ENCODE data around the gene PRKAB1. TPM values are rescaled to one million over a fixed set of nuclear protein-coding genes. Genes with fewer than 3 reads are reported as not detected.

PRKAB1 gene
- total RNA-seq, 3 donors from 2014 or later (not counting 1 experiment from before 2014, with no cell fraction given) = 21.8 to 34.6 (median 23.5) TPM

DNA sequence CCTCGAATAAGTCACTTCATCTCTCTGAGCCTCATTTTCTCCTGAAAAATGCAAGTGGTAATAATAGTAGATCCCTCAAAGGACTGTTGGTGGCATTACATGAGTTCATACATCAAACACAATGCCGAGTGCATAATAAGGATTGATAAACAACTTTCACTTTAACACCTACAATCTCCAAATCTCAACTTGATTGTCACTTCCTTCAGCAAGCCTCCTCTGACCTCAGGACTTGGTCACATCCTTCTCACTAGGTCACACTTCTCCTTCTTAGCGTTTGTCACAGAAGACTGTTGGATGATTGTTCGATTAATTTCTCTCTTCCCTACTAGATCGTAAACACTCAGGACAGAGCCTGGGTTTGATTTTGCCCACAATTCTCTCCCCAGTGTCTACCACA is 7.9 kb upstream of the PRKAB1 start:
- Histone ChIP-seq H3K36me3 (ENCODE audit: control insufficient read depth, insufficient read depth, low read length) (no peaks in the 10 kb centered on the region), H3K27me3 (ENCODE audit: control insufficient read depth, insufficient read depth, low read length) (no peaks in the 10 kb centered on the region), H3K4me1 (ENCODE audit: control insufficient read depth, insufficient read depth, low read length) (no peaks in the 10 kb centered on the region), H3K9me3 (ENCODE audit: control insufficient read depth, insufficient read depth, low read length) (no peaks in the 10 kb centered on the region), H3K4me3 (ENCODE audit: low read length) (no peak overlapping the region), H3K27ac (ENCODE audit: low read length) (no peak overlapping the region)
- DNase-seq (peak in 1 of 2 donors; percentile 33), ATAC-seq (peak; percentile 72 to 80 (median 74))
- intact Hi-C loops (cut with micrococcal nuclease) = loop anchor here (10.0 kb wide), 2 partner anchors 1255 to 1285 kb away; partner anchors contain the start of genes SUDS3 and TAOK3
- TF ChIP-seq, protein P1, sequence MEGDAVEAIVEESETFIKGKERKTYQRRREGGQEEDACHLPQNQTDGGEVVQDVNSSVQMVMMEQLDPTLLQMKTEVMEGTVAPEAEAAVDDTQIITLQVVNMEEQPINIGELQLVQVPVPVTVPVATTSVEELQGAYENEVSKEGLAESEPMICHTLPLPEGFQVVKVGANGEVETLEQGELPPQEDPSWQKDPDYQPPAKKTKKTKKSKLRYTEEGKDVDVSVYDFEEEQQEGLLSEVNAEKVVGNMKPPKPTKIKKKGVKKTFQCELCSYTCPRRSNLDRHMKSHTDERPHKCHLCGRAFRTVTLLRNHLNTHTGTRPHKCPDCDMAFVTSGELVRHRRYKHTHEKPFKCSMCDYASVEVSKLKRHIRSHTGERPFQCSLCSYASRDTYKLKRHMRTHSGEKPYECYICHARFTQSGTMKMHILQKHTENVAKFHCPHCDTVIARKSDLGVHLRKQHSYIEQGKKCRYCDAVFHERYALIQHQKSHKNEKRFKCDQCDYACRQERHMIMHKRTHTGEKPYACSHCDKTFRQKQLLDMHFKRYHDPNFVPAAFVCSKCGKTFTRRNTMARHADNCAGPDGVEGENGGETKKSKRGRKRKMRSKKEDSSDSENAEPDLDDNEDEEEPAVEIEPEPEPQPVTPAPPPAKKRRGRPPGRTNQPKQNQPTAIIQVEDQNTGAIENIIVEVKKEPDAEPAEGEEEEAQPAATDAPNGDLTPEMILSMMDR (IDR thresholded peaks at IDR 0.05) = no peak
- H3K36me3 Mint-ChIP-seq = no peaks in the 10 kb centered on the region
- peak overlapping the region; percentile 73 for H3K4me3 Mint-ChIP-seq
- 40% methylated on average over 3 of the region's 5 CpGs for WGBS (ENCODE audit: insufficient coverage)
- peaks cover 0 to 4% of the 10 kb centered on the region in 2 donors for H3K27me3 Mint-ChIP-seq (ENCODE audit: low read depth in 2 of 2)
- H3K4me1 Mint-ChIP-seq = peaks cover 8 to 10% of the 10 kb centered on the region in 2 donors
- H3K27ac Mint-ChIP-seq = peak overlapping the region; percentile 68 to 75
- H3K9me3 Mint-ChIP-seq = no peaks in the 10 kb centered on the region

- Mint-ChIP-seq H3K36me3 (no peaks in the 10 kb centered on the region), H3K27ac (no peak overlapping the region), H3K9me3 (no peaks in the 10 kb centered on the region), H3K27me3 (ENCODE audit: low read depth in 2 of 2) (peaks cover 0 to 4% of the 10 kb centered on the region in 2 donors), H3K4me1 (peaks cover 20 to 24% of the 10 kb centered on the region in 2 donors), H3K4me3 (no peak overlapping the region)
- peaks cover 7% of the 10 kb centered on the region for H3K4me1 ChIP-seq (ENCODE audit: control insufficient read depth, insufficient read depth, low read length)
- H3K9me3 ChIP-seq (ENCODE audit: control insufficient read depth, insufficient read depth, low read length) = no peaks in the 10 kb centered on the region
- ATAC-seq (no peak), DNase-seq (no peak)
- H3K27me3 ChIP-seq (ENCODE audit: control insufficient read depth, insufficient read depth, low read length) = no peaks in the 10 kb centered on the region
- H3K36me3 ChIP-seq (ENCODE audit: control insufficient read depth, insufficient read depth, low read length) = no peaks in the 10 kb centered on the region
- whole genome bisulfite sequencing (ENCODE audit: insufficient coverage) = 85% methylated on average over 2 of the region's 4 CpGs
- H3K4me3 ChIP-seq (ENCODE audit: low read length) = no peak overlapping the region
- TF ChIP-seq, protein P1 (IDR thresholded peaks at IDR 0.05) = no peak
- H3K27ac ChIP-seq (ENCODE audit: low read length) = no peak overlapping the region
- intact Hi-C loops (cut with micrococcal nuclease) = loop anchor here (10.0 kb wide), 2 partner anchors 1257 to 1287 kb away; partner anchors contain the start of genes SUDS3 and TAOK3
These were observed 6.1 kb upstream of the PRKAB1 start for GRCh38 chr12:119661882-119662281.

DNA sequence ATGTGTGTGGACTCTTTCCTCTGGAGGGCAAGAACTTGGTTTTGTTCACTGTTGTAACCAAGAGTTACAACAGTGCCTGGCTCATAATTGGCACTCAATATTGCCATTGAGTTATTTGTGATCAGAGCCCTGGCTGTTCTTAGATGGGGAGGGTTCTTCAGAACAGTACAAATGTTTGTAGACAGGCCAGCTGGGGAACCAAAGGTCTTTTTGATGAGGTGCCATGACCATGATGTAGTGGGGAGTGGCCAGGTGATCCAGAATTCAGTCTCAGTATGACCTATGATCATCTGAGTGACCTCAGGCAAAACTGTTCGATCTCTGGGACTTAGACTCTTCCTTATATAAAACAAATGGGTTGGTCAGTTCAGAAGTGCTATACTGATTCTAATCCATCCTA is 3.3 kb upstream of the PRKAB1 start:
- DNase-seq (no peak), ATAC-seq (no peak)
- whole genome bisulfite sequencing (ENCODE audit: insufficient coverage) = no CpG with 5 or more reads among the region's 1 CpG
- Mint-ChIP-seq H3K9me3 (no peaks in the 10 kb centered on the region), H3K4me1 (peaks cover 38 to 40% of the 10 kb centered on the region in 2 donors), H3K27me3 (ENCODE audit: low read depth in 2 of 2) (peaks cover 0 to 4% of the 10 kb centered on the region in 2 donors), H3K27ac (no peak overlapping the region), H3K4me3 (no peak overlapping the region), H3K36me3 (no peaks in the 10 kb centered on the region)
- H3K4me1 ChIP-seq (ENCODE audit: control insufficient read depth, insufficient read depth, low read length) = peaks cover 19% of the 10 kb centered on the region
- TF ChIP-seq, protein P1 (IDR thresholded peaks at IDR 0.05) = no peak
- no peaks in the 10 kb centered on the region for H3K36me3 ChIP-seq (ENCODE audit: control insufficient read depth, insufficient read depth, low read length)
- intact Hi-C loops (cut with micrococcal nuclease) = loop anchor here (10.0 kb wide), 2 partner anchors 1260 to 1290 kb away; partner anchors contain the start of genes SUDS3 and TAOK3
- no peaks in the 10 kb centered on the region for H3K27me3 ChIP-seq (ENCODE audit: control insufficient read depth, insufficient read depth, low read length)
- no peaks in the 10 kb centered on the region for H3K9me3 ChIP-seq (ENCODE audit: control insufficient read depth, insufficient read depth, low read length)
- no peak overlapping the region for H3K27ac ChIP-seq (ENCODE audit: low read length)
- no peak overlapping the region for H3K4me3 ChIP-seq (ENCODE audit: low read length)
